Endodermal cell (in vitro differentiated cells): Measurements from ENCODE around the gene GALK2. TPM values are rescaled to one million over a fixed set of nuclear protein-coding genes. Genes with fewer than 3 reads are reported as not detected.

ENCODE experiments used
- DNase-seq: peaks from one replicate; pipeline ENCODE4 v3.0.0-alpha.2; 2017
- H3K27ac ChIP-seq: 2 replicates; pipeline ENCODE4 v1.5.1; 2013; ENCODE audit warnings: mild to moderate bottlenecking, low read depth, low read length, moderate library complexity
- H3K27me3 ChIP-seq: 2 replicates; pipeline ENCODE4 v1.6.1; 2013; ENCODE audit warnings: mild to moderate bottlenecking, low read length, moderate library complexity; ENCODE audit not compliant: insufficient read depth, control insufficient read depth, poor library complexity, severe bottlenecking
- H3K36me3 ChIP-seq: 2 replicates; pipeline ENCODE4 v1.7.0; 2013; ENCODE audit warnings: mild to moderate bottlenecking, low read length, moderate library complexity; ENCODE audit not compliant: control insufficient read depth, insufficient read depth
- H3K4me1 ChIP-seq: one replicate; pipeline ENCODE4 v1.7.0; 2013; ENCODE audit warnings: low read length; ENCODE audit not compliant: control insufficient read depth, insufficient read depth
- H3K4me3 ChIP-seq: 2 replicates; pipeline ENCODE4 v1.5.1; 2013; ENCODE audit warnings: mild to moderate bottlenecking, low read length, moderate library complexity
- H3K9ac ChIP-seq: 2 replicates; pipeline ENCODE4 v1.6.1; 2013; ENCODE audit warnings: mild to moderate bottlenecking, low read length, moderate library complexity; ENCODE audit not compliant: poor library complexity, severe bottlenecking; ENCODE audit errors: extremely low read depth
- H3K9me3 ChIP-seq: 2 replicates; pipeline ENCODE4 v1.6.1; 2013; ENCODE audit warnings: mild to moderate bottlenecking, low read length, moderate library complexity; ENCODE audit not compliant: control insufficient read depth
- H3K27ac Mint-ChIP-seq: 2 replicates; pipeline ENCODE4 v1.8.0; 2020; ENCODE audit warnings: mixed read lengths
- H3K27me3 Mint-ChIP-seq: 2 replicates; pipeline ENCODE4 v1.8.0; 2021; ENCODE audit warnings: mild to moderate bottlenecking, mixed read lengths; ENCODE audit not compliant: insufficient read depth
- H3K36me3 Mint-ChIP-seq: 2 replicates; pipeline ENCODE4 v1.8.0; 2020; ENCODE audit warnings: low read depth, mixed read lengths
- H3K4me1 Mint-ChIP-seq: 2 replicates; pipeline ENCODE4 v1.8.0; 2020; ENCODE audit warnings: mixed read lengths
- H3K4me3 Mint-ChIP-seq: 2 replicates; pipeline ENCODE4 v1.8.0; 2020; ENCODE audit warnings: mild to moderate bottlenecking, moderate library complexity, mixed read lengths
- H3K9me3 Mint-ChIP-seq: 2 replicates; pipeline ENCODE4 v1.8.0; 2020; ENCODE audit warnings: mild to moderate bottlenecking, mixed read lengths
- WGBS, 2 experiments: methylation state at CpG; one replicate each; pipeline versions ENCODE4 v1.1.5 to v1.1.7; 2013; ENCODE audit warnings: missing lambda C conversion rate in 2 of 2, mixed read lengths in 1 of 2; ENCODE audit not compliant: insufficient coverage in 1 of 2, insufficient read length in 1 of 2; 5-methylcytosine and 5-hydroxymethylcytosine counted together
- total RNA-seq, 2 donors: library from RNA; stranded (reverse); fragmentation: NEBNext Ultra II Directional in 1 of 2; extraction: Animal tissue kit (Norgen Biotek cat#: 25700) in 1 of 2; gene quantifications; 2 replicates in 1 of 2; 3 replicates in 1 of 2; pipeline ENCODE4 v1.2.1, GENCODE V29; 2021
- TF ChIP-seq, protein P1 (sequence below): fragments of 200-600 bp; sonication (generic); conservative IDR thresholded peaks from 2 replicates; pipeline ENCODE4 v1.5.0; 2021; ENCODE audit warnings: antibody characterized with exemption, mild to moderate bottlenecking

Gene GALK2
- total RNA-seq, 2 donors from 2014 or later: 13.4 to 19.1 TPM

GRCh38 chr15:49122541-49123062 is 47.4 kb upstream of the GALK2 start:
- TF ChIP-seq, protein P1, sequence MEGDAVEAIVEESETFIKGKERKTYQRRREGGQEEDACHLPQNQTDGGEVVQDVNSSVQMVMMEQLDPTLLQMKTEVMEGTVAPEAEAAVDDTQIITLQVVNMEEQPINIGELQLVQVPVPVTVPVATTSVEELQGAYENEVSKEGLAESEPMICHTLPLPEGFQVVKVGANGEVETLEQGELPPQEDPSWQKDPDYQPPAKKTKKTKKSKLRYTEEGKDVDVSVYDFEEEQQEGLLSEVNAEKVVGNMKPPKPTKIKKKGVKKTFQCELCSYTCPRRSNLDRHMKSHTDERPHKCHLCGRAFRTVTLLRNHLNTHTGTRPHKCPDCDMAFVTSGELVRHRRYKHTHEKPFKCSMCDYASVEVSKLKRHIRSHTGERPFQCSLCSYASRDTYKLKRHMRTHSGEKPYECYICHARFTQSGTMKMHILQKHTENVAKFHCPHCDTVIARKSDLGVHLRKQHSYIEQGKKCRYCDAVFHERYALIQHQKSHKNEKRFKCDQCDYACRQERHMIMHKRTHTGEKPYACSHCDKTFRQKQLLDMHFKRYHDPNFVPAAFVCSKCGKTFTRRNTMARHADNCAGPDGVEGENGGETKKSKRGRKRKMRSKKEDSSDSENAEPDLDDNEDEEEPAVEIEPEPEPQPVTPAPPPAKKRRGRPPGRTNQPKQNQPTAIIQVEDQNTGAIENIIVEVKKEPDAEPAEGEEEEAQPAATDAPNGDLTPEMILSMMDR: peak; percentile 23
- Mint-ChIP-seq H3K27ac (no peak overlapping the region), H3K9me3 (no peaks in the 10 kb centered on the region), H3K36me3 (peaks cover 10% of the 10 kb centered on the region), H3K4me1 (no peaks in the 10 kb centered on the region), H3K27me3 (no peaks in the 10 kb centered on the region), H3K4me3 (no peak overlapping the region)
- H3K36me3 ChIP-seq: peaks cover 24% of the 10 kb centered on the region
- H3K9me3 ChIP-seq: no peaks in the 10 kb centered on the region
- H3K9ac ChIP-seq: no peak overlapping the region
- H3K27ac ChIP-seq: no peak overlapping the region
- WGBS, 2 experiments: 87 to 100% methylated on average over 1 of the region's 1 CpG
- no peak for DNase-seq
- no peaks in the 10 kb centered on the region for H3K4me1 ChIP-seq
- H3K27me3 ChIP-seq: no peaks in the 10 kb centered on the region
- H3K4me3 ChIP-seq: no peak overlapping the region

GRCh38 chr15:49124371-49124770 is 45.7 kb upstream of the GALK2 start:
- Histone ChIP-seq H3K27ac (no peak overlapping the region), H3K4me3 (no peak overlapping the region), H3K4me1 (no peaks in the 10 kb centered on the region), H3K9ac (no peak overlapping the region), H3K36me3 (peaks cover 40% of the 10 kb centered on the region), H3K9me3 (no peaks in the 10 kb centered on the region), H3K27me3 (no peaks in the 10 kb centered on the region)
- TF ChIP-seq, protein P1: no peak
- H3K9me3 Mint-ChIP-seq: no peaks in the 10 kb centered on the region
- WGBS, 2 experiments: 14% methylated on average over 1 of the region's 2 CpGs; no CpG with 5 or more reads in 1 of the 2 experiments
- DNase-seq: no peak
- no peak overlapping the region for H3K4me3 Mint-ChIP-seq
- H3K4me1 Mint-ChIP-seq: no peaks in the 10 kb centered on the region
- peaks cover 21% of the 10 kb centered on the region for H3K36me3 Mint-ChIP-seq
- H3K27ac Mint-ChIP-seq: no peak overlapping the region
- no peaks in the 10 kb centered on the region for H3K27me3 Mint-ChIP-seq

GRCh38 chr15:49131403-49131802 is 38.6 kb upstream of the GALK2 start:
- H3K4me3 Mint-ChIP-seq: no peak overlapping the region
- WGBS, 2 experiments: 94 to 96% methylated on average over 3 of the region's 3 CpGs
- TF ChIP-seq, protein P1: no peak
- no peak overlapping the region for H3K27ac ChIP-seq
- no peak overlapping the region for H3K4me3 ChIP-seq
- peaks cover 89% of the 10 kb centered on the region for H3K36me3 ChIP-seq
- H3K36me3 Mint-ChIP-seq: peaks cover 51% of the 10 kb centered on the region
- no peak for DNase-seq
- no peaks in the 10 kb centered on the region for H3K9me3 Mint-ChIP-seq
- no peak overlapping the region for H3K27ac Mint-ChIP-seq
- no peaks in the 10 kb centered on the region for H3K9me3 ChIP-seq
- H3K27me3 ChIP-seq: no peaks in the 10 kb centered on the region
- no peak overlapping the region for H3K9ac ChIP-seq
- H3K4me1 Mint-ChIP-seq: peaks cover 4% of the 10 kb centered on the region
- no peaks in the 10 kb centered on the region for H3K27me3 Mint-ChIP-seq
- H3K4me1 ChIP-seq: no peaks in the 10 kb centered on the region
